Measurements from ENCODE around the gene RIT2. TPM values are rescaled to one million over a fixed set of nuclear protein-coding genes. Genes with fewer than 3 reads are reported as not detected.

Gene RIT2
- total RNA-seq, 1 donor from 2014 or later = not detected

DNA sequence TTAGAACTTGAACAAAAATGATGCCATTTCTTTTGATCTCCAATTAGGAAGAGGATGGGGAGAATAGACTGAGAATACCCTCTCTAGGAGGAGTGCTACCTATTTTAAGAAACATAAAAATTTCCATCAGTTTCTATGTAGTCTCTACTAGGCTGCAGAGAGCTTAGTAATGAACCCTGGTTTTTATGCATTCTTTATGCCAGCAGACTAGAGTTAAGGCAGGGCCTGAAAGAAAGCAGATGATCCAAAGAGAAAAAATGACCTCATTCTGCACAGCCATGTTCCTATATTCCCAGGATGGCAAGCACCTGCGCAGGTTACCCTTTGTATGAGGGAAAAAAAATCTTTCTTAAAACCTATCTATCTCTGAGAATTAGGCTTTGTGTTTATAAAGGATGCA is 254.9 kb downstream of the RIT2 start:
- Histone ChIP-seq H3K27me3 (ENCODE audit: control insufficient read depth, insufficient read depth, low read length) (no peaks in the 10 kb centered on the region), H3K36me3 (ENCODE audit: control insufficient read depth, insufficient read depth, low read length) (no peaks in the 10 kb centered on the region), H3K4me3 (ENCODE audit: low read depth, low read length) (no peak overlapping the region)
- TF ChIP-seq CTCF (IDR thresholded peaks at IDR 0.05; ENCODE audit: insufficient read depth, low read length, poor library complexity, severe bottlenecking) = no peak
- no peak for DNase-seq (ENCODE audit: low read depth)

GRCh38 chr18:42860011-42860410 is 255.5 kb downstream of the RIT2 start:
- no peaks in the 10 kb centered on the region for H3K27me3 ChIP-seq (ENCODE audit: control insufficient read depth, insufficient read depth, low read length)
- H3K4me3 ChIP-seq (ENCODE audit: low read depth, low read length) = no peak overlapping the region
- H3K36me3 ChIP-seq (ENCODE audit: control insufficient read depth, insufficient read depth, low read length) = no peaks in the 10 kb centered on the region
- TF ChIP-seq CTCF (IDR thresholded peaks at IDR 0.05; ENCODE audit: insufficient read depth, low read length, poor library complexity, severe bottlenecking) = no peak
- peak; percentile 19 for DNase-seq (ENCODE audit: low read depth)

- TF ChIP-seq CTCF (IDR thresholded peaks at IDR 0.05; ENCODE audit: insufficient read depth, low read length, poor library complexity, severe bottlenecking) = no peak
- H3K27me3 ChIP-seq (ENCODE audit: control insufficient read depth, insufficient read depth, low read length) = no peaks in the 10 kb centered on the region
- no peak overlapping the region for H3K4me3 ChIP-seq (ENCODE audit: low read depth, low read length)
- no peaks in the 10 kb centered on the region for H3K36me3 ChIP-seq (ENCODE audit: control insufficient read depth, insufficient read depth, low read length)
- no peak for DNase-seq (ENCODE audit: low read depth)
These were observed 260.9 kb downstream of the RIT2 start for GRCh38 chr18:42854558-42854957.

DNA sequence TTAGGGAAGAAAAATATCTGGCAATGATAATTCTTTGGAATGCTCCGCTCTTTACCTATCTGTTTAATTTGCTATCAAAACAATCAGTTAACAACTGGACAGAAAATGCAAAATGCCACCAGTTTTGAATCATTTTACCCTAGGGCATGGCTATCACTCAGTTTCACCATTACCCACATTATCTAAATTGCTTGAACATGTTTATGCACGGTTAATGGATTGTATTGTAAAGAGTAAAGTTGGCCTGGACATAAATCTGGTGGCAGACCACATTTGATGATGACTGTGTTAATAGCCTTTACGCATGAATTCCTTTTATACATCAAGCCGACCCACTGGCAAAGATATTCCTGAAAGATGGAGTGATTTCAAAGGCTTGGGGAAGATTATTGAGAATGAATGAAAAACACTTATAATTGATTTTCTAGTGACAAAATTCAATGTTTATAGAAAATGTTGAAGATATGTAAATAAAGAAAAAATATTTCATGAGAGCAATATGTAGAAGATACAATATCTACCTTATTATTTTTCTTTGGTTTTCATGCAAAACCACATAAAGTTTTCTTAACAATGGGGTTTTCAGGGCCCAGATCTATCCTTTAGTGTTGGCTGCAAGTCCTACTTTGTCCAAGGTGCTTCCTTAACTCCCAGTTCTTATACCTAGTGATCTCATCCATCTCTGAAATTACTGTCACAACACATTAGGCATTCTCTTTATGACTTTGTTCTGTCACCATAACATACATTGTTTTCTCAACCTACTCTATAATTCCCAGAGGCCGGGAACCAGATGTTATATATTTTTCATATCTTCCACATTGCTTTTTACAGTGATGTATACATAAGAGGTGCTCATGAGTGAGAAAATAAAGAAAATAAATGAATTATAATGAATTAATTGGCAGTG is 265.1 kb downstream of the RIT2 start:
- Histone ChIP-seq H3K27me3 (ENCODE audit: control insufficient read depth, insufficient read depth, low read length) (no peaks in the 10 kb centered on the region), H3K4me3 (ENCODE audit: low read depth, low read length) (no peak overlapping the region), H3K36me3 (ENCODE audit: control insufficient read depth, insufficient read depth, low read length) (no peaks in the 10 kb centered on the region)
- no peak for TF ChIP-seq CTCF (IDR thresholded peaks at IDR 0.05; ENCODE audit: insufficient read depth, low read length, poor library complexity, severe bottlenecking)
- DNase-seq (ENCODE audit: low read depth) = no peak

GRCh38 chr18:42839408-42839807 is 276.1 kb downstream of the RIT2 start:
- DNase-seq (ENCODE audit: low read depth) = no peak
- no peak for TF ChIP-seq CTCF (IDR thresholded peaks at IDR 0.05; ENCODE audit: insufficient read depth, low read length, poor library complexity, severe bottlenecking)
- no peaks in the 10 kb centered on the region for H3K27me3 ChIP-seq (ENCODE audit: control insufficient read depth, insufficient read depth, low read length)
- no peaks in the 10 kb centered on the region for H3K36me3 ChIP-seq (ENCODE audit: control insufficient read depth, insufficient read depth, low read length)
- no peak overlapping the region for H3K4me3 ChIP-seq (ENCODE audit: low read depth, low read length)
